ENCODE measurements around the gene MYO5B.

DNA sequence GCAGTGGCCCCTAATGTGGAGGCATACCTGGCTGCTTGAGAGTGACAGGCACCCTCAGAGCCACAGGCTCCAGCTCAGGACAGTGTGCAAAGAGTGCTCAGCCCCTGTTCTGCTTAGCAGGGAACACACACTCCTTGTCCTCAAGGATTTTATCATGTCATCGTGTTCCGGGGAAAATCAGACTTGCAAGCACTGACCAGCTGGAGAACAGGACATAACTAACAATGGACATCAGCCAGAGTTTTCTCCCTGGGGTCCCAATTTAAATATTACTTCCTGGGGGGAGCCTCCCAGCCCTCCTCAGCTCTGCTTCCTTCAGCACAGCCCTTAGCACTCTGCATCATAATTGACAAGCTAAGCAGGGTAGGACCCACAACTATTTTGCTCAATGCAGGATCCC, 206.2 kb downstream of the MYO5B start:
- TF ChIP-seq CTCF (IDR thresholded peaks at IDR 0.05), result no peak
- TF ChIP-seq POLR2A (IDR thresholded peaks at IDR 0.05), result no peak
- TF ChIP-seq EP300 (IDR thresholded peaks at IDR 0.05), result no peak
